Ramos (cell line): Measurements from ENCODE around the gene FMNL2.

Experiments used
- in situ Hi-C: fragments of 300-500 bp; cut with MboI; formaldehyde crosslinking; loops from one replicate; pipeline ENCODE4 v1.14.3; 2022; ENCODE audit warnings: low sequenced_read_pairs; ENCODE audit not compliant: unreplicated experiment

The FMNL2 gene

GRCh38 chr2:152419944-152420343 is 85.0 kb downstream of the FMNL2 start:
- in situ Hi-C loops: no loop called here

DNA sequence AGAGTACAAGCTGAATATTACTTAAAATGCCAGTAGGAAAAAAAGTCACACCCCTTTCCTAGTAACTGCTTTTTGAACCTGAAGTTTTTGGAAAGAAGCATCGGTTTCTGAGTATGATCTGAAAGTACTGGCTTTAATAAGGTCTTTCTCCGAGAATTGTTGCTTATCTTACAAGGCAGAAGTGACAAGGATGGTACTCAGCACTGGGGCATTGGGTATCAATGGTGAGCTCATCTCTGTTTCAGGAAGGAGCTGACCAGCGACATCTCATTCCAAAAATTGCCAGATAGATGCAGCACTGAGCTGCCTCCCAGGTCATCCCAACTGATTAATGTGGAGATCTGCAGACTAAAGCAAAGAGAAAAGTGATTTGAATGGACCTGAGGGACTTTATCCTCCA is 85.4 kb downstream of the FMNL2 start:
- in situ Hi-C loops: no loop called here

- in situ Hi-C loops: no loop called here
Measured at GRCh38 chr2:152420936-152421335, 86.0 kb downstream of the FMNL2 start.

DNA sequence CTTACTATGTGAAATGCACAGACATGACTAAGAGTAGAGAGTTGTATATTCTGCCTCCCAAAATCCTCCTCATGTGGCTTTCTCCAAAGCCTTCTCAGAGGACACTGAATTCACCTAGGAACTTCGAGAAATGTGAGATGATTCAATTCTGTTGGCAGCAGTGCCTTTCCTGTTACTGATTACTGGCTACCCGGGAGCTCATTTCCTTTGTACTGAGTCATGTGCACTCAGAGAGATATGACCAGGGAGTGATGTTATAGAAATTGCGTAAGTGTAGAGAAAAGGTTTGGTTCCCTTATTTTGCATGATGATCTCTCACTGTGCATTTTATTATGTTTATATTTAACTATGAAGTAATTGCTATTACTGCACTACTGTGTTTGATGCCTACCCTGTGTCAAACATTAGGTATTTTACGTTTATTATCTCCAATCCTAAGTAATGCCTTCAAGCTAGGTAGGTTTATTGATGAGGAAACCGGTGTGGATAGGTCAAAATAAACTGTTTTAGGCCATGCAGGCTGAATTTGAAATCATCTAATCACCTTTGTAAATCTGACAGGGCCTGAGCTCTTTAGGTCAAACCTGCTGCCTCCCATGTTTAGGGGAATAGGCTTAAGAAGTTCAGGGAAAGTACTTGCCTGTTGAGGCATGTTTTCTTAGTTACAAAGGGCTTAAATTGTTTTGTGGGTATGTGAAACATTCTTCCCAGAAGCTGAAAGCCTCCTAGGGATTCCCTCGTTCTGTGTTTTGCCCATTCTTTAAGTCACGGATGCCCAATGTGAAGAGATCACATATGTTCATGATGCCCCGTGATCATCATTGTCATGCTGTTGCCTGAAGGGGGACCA is 86.8 kb downstream of the FMNL2 start:
- in situ Hi-C loops: no loop called here

DNA sequence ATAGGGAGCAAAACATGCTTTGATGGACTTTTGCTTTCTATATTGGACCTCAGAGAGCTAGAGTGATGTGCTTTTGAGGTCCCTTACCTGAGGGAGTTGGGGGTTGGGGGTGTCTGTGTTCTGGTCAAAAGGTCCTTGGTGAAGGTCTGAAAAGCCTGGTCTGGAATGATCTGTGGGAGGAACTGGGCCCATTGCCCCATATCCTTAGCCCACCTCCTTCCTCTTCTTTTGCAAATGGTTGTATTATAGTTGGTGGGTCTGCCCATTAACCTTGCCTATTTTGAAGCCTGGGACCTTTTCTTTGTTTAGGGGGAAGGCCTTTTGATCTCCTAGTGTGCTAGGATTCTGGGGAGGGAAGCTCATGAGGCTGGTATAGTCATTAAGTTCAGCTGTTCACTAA is 88.7 kb downstream of the FMNL2 start:
- in situ Hi-C loops: no loop called here

GRCh38 chr2:152425765-152426727 is 91.1 kb downstream of the FMNL2 start:
- in situ Hi-C loops: no loop called here

- in situ Hi-C loops: no loop called here
Measured at GRCh38 chr2:152426801-152427200, 91.8 kb downstream of the FMNL2 start.

DNA sequence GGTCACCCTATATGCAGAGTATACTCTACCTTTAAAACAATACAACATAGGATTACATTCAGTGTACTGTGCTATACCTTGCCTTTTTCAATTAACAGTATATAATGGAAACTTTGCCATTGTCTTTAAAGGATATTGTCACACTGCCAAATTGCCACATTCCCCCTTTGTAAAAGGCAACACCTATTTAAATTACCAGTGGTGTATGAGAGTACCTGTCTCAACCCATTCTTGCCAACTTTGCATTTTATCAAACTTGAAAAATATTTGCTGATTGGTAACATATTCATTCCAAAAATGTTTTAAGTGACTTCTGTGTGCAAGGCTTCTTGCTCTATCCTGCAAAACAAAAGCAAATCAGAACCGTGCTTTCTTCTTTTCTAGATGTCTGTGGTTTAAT is 92.9 kb downstream of the FMNL2 start:
- in situ Hi-C loops: no loop called here

- in situ Hi-C loops: no loop called here
Measured at GRCh38 chr2:152428800-152429582, 94.0 kb downstream of the FMNL2 start.

GRCh38 chr2:152430876-152431275 is 95.9 kb downstream of the FMNL2 start:
- in situ Hi-C loops: no loop called here

- in situ Hi-C loops: no loop called here
Measured at GRCh38 chr2:152431370-152432098, 96.6 kb downstream of the FMNL2 start.

GRCh38 chr2:152432206-152432653 is 97.3 kb downstream of the FMNL2 start:
- in situ Hi-C loops: no loop called here

- in situ Hi-C loops: no loop called here
Measured at GRCh38 chr2:152432765-152433164, 97.8 kb downstream of the FMNL2 start.

- in situ Hi-C loops: no loop called here
Measured at GRCh38 chr2:152433289-152433688, 98.3 kb downstream of the FMNL2 start.

- in situ Hi-C loops: no loop called here
Measured at GRCh38 chr2:152433791-152434190, 98.8 kb downstream of the FMNL2 start.

DNA sequence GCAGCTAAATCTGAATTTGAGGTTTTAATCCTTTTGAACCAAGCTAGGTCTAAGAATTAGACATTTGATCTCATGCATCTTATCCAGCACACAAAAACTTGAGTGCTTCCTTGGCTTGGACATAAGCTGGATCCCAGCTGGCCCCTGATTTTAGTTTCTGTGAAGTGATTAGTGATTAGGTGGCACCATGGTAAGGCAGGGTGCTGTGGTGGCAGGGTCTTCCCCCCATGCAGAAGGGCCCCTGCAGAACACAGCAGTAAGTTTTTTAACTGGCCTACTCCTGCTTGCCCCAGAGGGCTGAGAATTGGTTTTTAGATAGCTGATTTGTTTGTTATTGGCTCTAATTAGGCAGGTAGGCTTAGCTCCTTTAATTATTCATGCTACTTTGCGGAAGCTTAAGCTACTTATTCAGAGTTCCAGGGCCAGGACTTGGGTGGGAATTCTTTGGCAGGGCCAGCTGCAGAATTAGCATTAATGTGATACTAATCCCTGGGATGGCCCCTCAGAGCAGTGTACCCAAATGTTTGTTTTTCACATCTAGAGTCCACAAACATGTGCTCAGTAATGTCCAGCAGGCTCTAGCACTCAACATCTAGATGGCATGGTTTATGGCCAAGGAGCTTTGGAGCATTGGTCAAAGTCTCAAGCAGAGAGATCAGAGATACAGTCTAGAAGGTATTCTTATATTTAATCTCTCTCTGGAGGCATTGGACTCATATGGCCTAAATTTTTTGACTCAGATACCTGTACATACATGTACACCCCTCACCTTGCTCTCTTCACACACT is 99.6 kb downstream of the FMNL2 start:
- in situ Hi-C loops: no loop called here

GRCh38 chr2:152436148-152436547 is 101.2 kb downstream of the FMNL2 start:
- in situ Hi-C loops: no loop called here

GRCh38 chr2:152437276-152438108 is 102.5 kb downstream of the FMNL2 start:
- in situ Hi-C loops: no loop called here
